Measurements from ENCODE around the gene VANGL1.

VANGL1 gene

GRCh38 chr1:115705085-115705951 lies 63.5 kb downstream of the VANGL1 start:
- DNase-seq (ENCODE audit: low spot score) = no peak

- DNase-seq (ENCODE audit: low spot score) = no peak
Observed at GRCh38 chr1:115705963-115706362, 64.2 kb downstream of the VANGL1 start.

- DNase-seq (ENCODE audit: low spot score) = no peak
Observed at GRCh38 chr1:115706587-115707425, 65.0 kb downstream of the VANGL1 start.

- DNase-seq (ENCODE audit: low spot score) = no peak
Observed at GRCh38 chr1:115710859-115711624, 69.3 kb downstream of the VANGL1 start.

- no peak for DNase-seq (ENCODE audit: low spot score)
Observed at GRCh38 chr1:115712911-115713609, 71.3 kb downstream of the VANGL1 start.

GRCh38 chr1:115713906-115714305 lies 72.1 kb downstream of the VANGL1 start:
- no peak for DNase-seq (ENCODE audit: low spot score)

- DNase-seq (ENCODE audit: low spot score) = no peak
Observed at GRCh38 chr1:115714572-115715141, 72.9 kb downstream of the VANGL1 start.

GRCh38 chr1:115717541-115717940 lies 75.8 kb downstream of the VANGL1 start:
- no peak for DNase-seq (ENCODE audit: low spot score)

GRCh38 chr1:115718011-115718754 lies 76.4 kb downstream of the VANGL1 start:
- no peak for DNase-seq (ENCODE audit: low spot score)

GRCh38 chr1:115719285-115719684 lies 77.5 kb downstream of the VANGL1 start:
- no peak for DNase-seq (ENCODE audit: low spot score)

- DNase-seq (ENCODE audit: low spot score) = no peak
Observed at GRCh38 chr1:115722221-115722620, 80.5 kb downstream of the VANGL1 start.

- no peak for DNase-seq (ENCODE audit: low spot score)
Observed at GRCh38 chr1:115723756-115724155, 82.0 kb downstream of the VANGL1 start.

- DNase-seq (ENCODE audit: low spot score) = no peak
Observed at GRCh38 chr1:115725600-115725999, 83.8 kb downstream of the VANGL1 start.

GRCh38 chr1:115726161-115726560 lies 84.4 kb downstream of the VANGL1 start:
- DNase-seq (ENCODE audit: low spot score) = no peak

GRCh38 chr1:115726570-115726969 lies 84.8 kb downstream of the VANGL1 start:
- no peak for DNase-seq (ENCODE audit: low spot score)

- no peak for DNase-seq (ENCODE audit: low spot score)
Observed at GRCh38 chr1:115727706-115728249, 86.0 kb downstream of the VANGL1 start.

- DNase-seq (ENCODE audit: low spot score) = no peak
Observed at GRCh38 chr1:115728341-115728740, 86.6 kb downstream of the VANGL1 start.

GRCh38 chr1:115729756-115730155 lies 88.0 kb downstream of the VANGL1 start:
- no peak for DNase-seq (ENCODE audit: low spot score)

GRCh38 chr1:115732316-115732715 lies 90.5 kb downstream of the VANGL1 start:
- no peak for DNase-seq (ENCODE audit: low spot score)

- DNase-seq (ENCODE audit: low spot score) = no peak
Observed at GRCh38 chr1:115740811-115741210, 99.0 kb downstream of the VANGL1 start.
